OCI-LY1 (cell line): ENCODE measurements around the gene DIRAS2.

Experiments
- H2AFZ ChIP-seq: fragments of 200-600 bp; sonication (generic), shearing (Covaris generic); 2 replicates; pipeline ENCODE4 v1.6.0; 2014; ENCODE audit warnings: antibody characterized with exemption, mild to moderate bottlenecking, low read length
- H3F3A ChIP-seq: fragments of 200-600 bp; sonication (generic), shearing (Covaris generic); 2 replicates; pipeline ENCODE4 v1.6.0; 2014; ENCODE audit warnings: mild to moderate bottlenecking, antibody characterized with exemption, low read length, moderate library complexity; ENCODE audit not compliant: insufficient read depth
- H3K27ac ChIP-seq: fragments of 200-600 bp; sonication (generic); 2 replicates; pipeline ENCODE4 v1.5.1; 2014; ENCODE audit warnings: low read length, mixed run types, mild to moderate bottlenecking, low read depth; ENCODE audit not compliant: poor library complexity, severe bottlenecking
- H3K27me3 ChIP-seq: fragments of 200-600 bp; sonication (generic); 2 replicates; pipeline ENCODE4 v1.6.0; 2014; ENCODE audit warnings: antibody characterized with exemption, mild to moderate bottlenecking, low read length, moderate library complexity; ENCODE audit not compliant: insufficient read depth
- H3K36me3 ChIP-seq: fragments of 200-600 bp; sonication (generic); 2 replicates; pipeline ENCODE4 v1.6.1; 2014; ENCODE audit warnings: mild to moderate bottlenecking, antibody characterized with exemption, low read length, moderate library complexity, mixed read lengths; ENCODE audit not compliant: insufficient read depth
- H3K4me1 ChIP-seq: fragments of 200-600 bp; sonication (generic); 2 replicates; pipeline ENCODE4 v1.5.1; 2014; ENCODE audit warnings: mild to moderate bottlenecking, low read length, moderate library complexity; ENCODE audit not compliant: insufficient read depth, severe bottlenecking
- H3K4me2 ChIP-seq: fragments of 200-600 bp; sonication (generic), shearing (Covaris generic); 2 replicates; pipeline ENCODE4 v1.6.1; 2014; ENCODE audit warnings: low read length
- H3K4me3 ChIP-seq: fragments of 200-600 bp; sonication (generic); 2 replicates; pipeline ENCODE4 v1.5.1; 2014; ENCODE audit warnings: low read length, low read depth, mild to moderate bottlenecking, mixed read lengths; ENCODE audit not compliant: poor library complexity, severe bottlenecking
- H3K79me2 ChIP-seq: fragments of 200-600 bp; shearing (Covaris generic); 2 replicates; pipeline ENCODE4 v1.6.1; 2016; ENCODE audit warnings: mixed run types, low read length, mixed read lengths; ENCODE audit not compliant: insufficient read depth
- H3K9ac ChIP-seq: fragments of 200-600 bp; sonication (generic), shearing (Covaris generic); 2 replicates; pipeline ENCODE4 v1.6.1; 2014; ENCODE audit warnings: mild to moderate bottlenecking, low read length, mixed read lengths
- H3K9me2 ChIP-seq: fragments of 200-600 bp; sonication (generic), shearing (Covaris generic); 2 replicates; pipeline ENCODE4 v1.6.1; 2014; ENCODE audit warnings: low read depth, mild to moderate bottlenecking, low read length, mixed read lengths
- H3K9me3 ChIP-seq: fragments of 200-600 bp; shearing (Covaris generic); 2 replicates; pipeline ENCODE4 v1.6.1; 2014; ENCODE audit warnings: low read length, mixed read lengths
- H4K20me1 ChIP-seq: fragments of 200-600 bp; sonication (generic), shearing (Covaris generic); 2 replicates; pipeline ENCODE4 v1.6.0; 2016; ENCODE audit warnings: mild to moderate bottlenecking, low read length; ENCODE audit not compliant: insufficient read depth
- CTCF ChIP-seq: fragments of 200-600 bp; sonication (generic), shearing (Covaris generic); IDR thresholded peaks from 2 replicates; pipeline ENCODE4 v1.5.1; 2017; ENCODE audit warnings: mild to moderate bottlenecking, antibody characterized with exemption, low read length, moderate library complexity, mixed read lengths
- EZH2 ChIP-seq: fragments of 200-600 bp; sonication (generic), shearing (Covaris generic); IDR thresholded peaks from 2 replicates; pipeline ENCODE4 v1.8.0; 2017; ENCODE audit warnings: borderline replicate concordance, mixed run types, mild to moderate bottlenecking, antibody characterized with exemption, low read length, moderate library complexity, mixed read lengths

The DIRAS2 gene

GRCh38 chr9:90680534-90680933 is 37.9 kb upstream of the DIRAS2 start:
- H3K4me2 ChIP-seq = no peak overlapping the region
- H3K4me1 ChIP-seq = no peaks in the 10 kb centered on the region
- no peak for TF ChIP-seq EZH2
- no peak for TF ChIP-seq CTCF

GRCh38 chr9:90665072-90665471 is 22.4 kb upstream of the DIRAS2 start:
- TF ChIP-seq CTCF = no peak
- no peak for TF ChIP-seq EZH2
- no peaks in the 10 kb centered on the region for H3K27me3 ChIP-seq
- H3K27ac ChIP-seq = no peak overlapping the region
- no peaks in the 10 kb centered on the region for H3K36me3 ChIP-seq
- no peak overlapping the region for H3K4me3 ChIP-seq
- H3K9me3 ChIP-seq = no peaks in the 10 kb centered on the region
- H3F3A ChIP-seq = no peaks in the 10 kb centered on the region
- H3K9ac ChIP-seq = no peak overlapping the region
- H3K4me1 ChIP-seq = no peaks in the 10 kb centered on the region
- H2AFZ ChIP-seq = no peak overlapping the region
- H3K79me2 ChIP-seq = no peaks in the 10 kb centered on the region
- no peaks in the 10 kb centered on the region for H4K20me1 ChIP-seq
- H3K9me2 ChIP-seq = no peaks in the 10 kb centered on the region
- H3K4me2 ChIP-seq = no peak overlapping the region

More at GRCh38 chr9:90680534-90680933, 37.9 kb upstream of the DIRAS2 start:
- Histone ChIP-seq H3K9me2 (no peaks in the 10 kb centered on the region), H4K20me1 (no peaks in the 10 kb centered on the region), H3K36me3 (no peaks in the 10 kb centered on the region), H3K9me3 (no peaks in the 10 kb centered on the region), H3K27me3 (no peaks in the 10 kb centered on the region), H3F3A (no peaks in the 10 kb centered on the region), H3K27ac (no peak overlapping the region), H3K9ac (no peak overlapping the region), H3K79me2 (no peaks in the 10 kb centered on the region), H3K4me3 (no peak overlapping the region), H2AFZ (no peak overlapping the region)

GRCh38 chr9:90659650-90660364 is 17.2 kb upstream of the DIRAS2 start:
- Histone ChIP-seq H3K27me3 (no peaks in the 10 kb centered on the region), H3K9me2 (no peaks in the 10 kb centered on the region), H3K36me3 (no peaks in the 10 kb centered on the region), H3F3A (no peaks in the 10 kb centered on the region), H3K4me3 (no peak overlapping the region), H3K9me3 (no peaks in the 10 kb centered on the region), H3K4me1 (no peaks in the 10 kb centered on the region), H4K20me1 (no peaks in the 10 kb centered on the region), H3K79me2 (no peaks in the 10 kb centered on the region), H3K4me2 (no peak overlapping the region), H3K9ac (no peak overlapping the region), H2AFZ (no peak overlapping the region), H3K27ac (no peak overlapping the region)
- TF ChIP-seq EZH2 (no peak), CTCF (no peak)
